ENCODE measurements around the gene PUM2.

GRCh38 chr2:20235655-20236305 lies 114.9 kb downstream of the PUM2 start:
- TF ChIP-seq CTCF (optimal IDR thresholded peaks at IDR 0.05 in 1 of 3, IDR thresholded peaks at IDR 0.05 in 1 of 3, conservative IDR thresholded peaks at IDR 0.05 in 1 of 3; ENCODE audit: extremely low read depth in 1 of 3, insufficient read depth in 2 of 3, low read length in 3 of 3) (no peak), EZH2 (IDR thresholded peaks at IDR 0.05; ENCODE audit: low read length) (no peak)
